ENCODE results near the gene PCGF5. TPM values are rescaled to one million over a fixed set of nuclear protein-coding genes. Genes with fewer than 3 reads are reported as not detected.

Gene PCGF5
- total and polyA plus RNA-seq, 11 donors = 54.2 to 90.7 (median 85.6) TPM

DNA sequence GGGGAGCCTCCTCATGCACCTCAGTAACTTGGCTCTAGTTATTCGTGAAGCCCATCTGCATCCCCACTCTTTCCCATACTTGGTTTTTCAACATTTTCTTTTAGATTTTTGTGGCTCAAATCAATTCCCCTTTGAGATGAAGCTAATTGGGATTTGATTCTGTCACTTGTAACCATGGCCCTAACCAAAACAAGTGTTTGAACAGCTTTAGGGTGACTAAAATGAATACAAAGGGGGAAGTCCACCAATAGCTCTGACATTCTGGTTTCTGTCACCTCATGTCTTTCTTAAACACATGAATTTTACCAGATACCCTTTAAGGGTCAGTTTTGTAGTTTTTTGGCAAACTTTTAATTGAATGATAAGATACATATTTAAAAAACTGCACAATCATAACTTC lies 87.0 kb downstream of the PCGF5 start:
- DNase-seq (no peak), ATAC-seq (no peak)
- peaks cover 0 to 3% (median 0%) of the 10 kb centered on the region in 12 donors for H3K4me1 ChIP-seq
- H3K9me3 ChIP-seq = no peaks in the 10 kb centered on the region
- peaks cover 0 to 13% (median 0%) of the 10 kb centered on the region in 9 donors for H3K27me3 ChIP-seq
- no peak overlapping the region for H3K27ac ChIP-seq
- no peak for TF ChIP-seq POLR2A (IDR thresholded peaks at IDR 0.05)
- TF ChIP-seq, protein P1, sequence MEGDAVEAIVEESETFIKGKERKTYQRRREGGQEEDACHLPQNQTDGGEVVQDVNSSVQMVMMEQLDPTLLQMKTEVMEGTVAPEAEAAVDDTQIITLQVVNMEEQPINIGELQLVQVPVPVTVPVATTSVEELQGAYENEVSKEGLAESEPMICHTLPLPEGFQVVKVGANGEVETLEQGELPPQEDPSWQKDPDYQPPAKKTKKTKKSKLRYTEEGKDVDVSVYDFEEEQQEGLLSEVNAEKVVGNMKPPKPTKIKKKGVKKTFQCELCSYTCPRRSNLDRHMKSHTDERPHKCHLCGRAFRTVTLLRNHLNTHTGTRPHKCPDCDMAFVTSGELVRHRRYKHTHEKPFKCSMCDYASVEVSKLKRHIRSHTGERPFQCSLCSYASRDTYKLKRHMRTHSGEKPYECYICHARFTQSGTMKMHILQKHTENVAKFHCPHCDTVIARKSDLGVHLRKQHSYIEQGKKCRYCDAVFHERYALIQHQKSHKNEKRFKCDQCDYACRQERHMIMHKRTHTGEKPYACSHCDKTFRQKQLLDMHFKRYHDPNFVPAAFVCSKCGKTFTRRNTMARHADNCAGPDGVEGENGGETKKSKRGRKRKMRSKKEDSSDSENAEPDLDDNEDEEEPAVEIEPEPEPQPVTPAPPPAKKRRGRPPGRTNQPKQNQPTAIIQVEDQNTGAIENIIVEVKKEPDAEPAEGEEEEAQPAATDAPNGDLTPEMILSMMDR (IDR thresholded peaks at IDR 0.05) = no peak
- intact Hi-C loops (cut with DNase I) = no loop called here
- H3K36me3 ChIP-seq = no peaks in the 10 kb centered on the region
- WGBS, 4 donors = 84 to 100% (median 96%) methylated on average over 1 of the region's 1 CpG
- no peak overlapping the region for H3K4me3 ChIP-seq

DNA sequence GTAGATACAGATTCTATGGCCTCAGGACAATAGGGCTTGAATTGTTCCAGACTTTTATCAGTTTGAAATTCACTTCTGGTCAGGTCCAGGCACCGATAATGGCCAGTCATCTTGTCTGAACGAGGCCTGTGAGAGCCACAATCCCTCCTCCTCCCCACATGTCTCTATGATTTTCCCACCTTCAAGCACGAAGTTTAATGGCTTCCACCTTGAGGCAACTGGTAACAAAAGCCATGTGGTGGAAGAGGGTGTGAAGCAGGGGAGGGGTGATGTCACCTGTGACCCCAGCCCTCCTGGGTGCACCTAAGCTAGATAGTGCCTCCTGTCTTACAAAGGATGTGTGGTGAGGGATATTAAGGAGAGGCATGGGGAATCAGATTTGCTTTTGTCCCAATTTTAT lies 89.2 kb downstream of the PCGF5 start:
- Histone ChIP-seq H3K9me3 (no peaks in the 10 kb centered on the region), H3K4me3 (no peak overlapping the region), H3K27me3 (peaks cover 0 to 13% (median 0%) of the 10 kb centered on the region in 9 donors), H3K27ac (no peak overlapping the region), H3K36me3 (no peaks in the 10 kb centered on the region), H3K4me1 (no peaks in the 10 kb centered on the region)
- intact Hi-C loops (cut with DNase I) = no loop called here
- no peak for ATAC-seq
- DNase-seq = no peak
- no peak for TF ChIP-seq POLR2A (IDR thresholded peaks at IDR 0.05)
- TF ChIP-seq, protein P1 (IDR thresholded peaks at IDR 0.05) = no peak
- WGBS, 4 donors = 81 to 90% (median 84%) methylated on average over 3 of the region's 3 CpGs

DNA sequence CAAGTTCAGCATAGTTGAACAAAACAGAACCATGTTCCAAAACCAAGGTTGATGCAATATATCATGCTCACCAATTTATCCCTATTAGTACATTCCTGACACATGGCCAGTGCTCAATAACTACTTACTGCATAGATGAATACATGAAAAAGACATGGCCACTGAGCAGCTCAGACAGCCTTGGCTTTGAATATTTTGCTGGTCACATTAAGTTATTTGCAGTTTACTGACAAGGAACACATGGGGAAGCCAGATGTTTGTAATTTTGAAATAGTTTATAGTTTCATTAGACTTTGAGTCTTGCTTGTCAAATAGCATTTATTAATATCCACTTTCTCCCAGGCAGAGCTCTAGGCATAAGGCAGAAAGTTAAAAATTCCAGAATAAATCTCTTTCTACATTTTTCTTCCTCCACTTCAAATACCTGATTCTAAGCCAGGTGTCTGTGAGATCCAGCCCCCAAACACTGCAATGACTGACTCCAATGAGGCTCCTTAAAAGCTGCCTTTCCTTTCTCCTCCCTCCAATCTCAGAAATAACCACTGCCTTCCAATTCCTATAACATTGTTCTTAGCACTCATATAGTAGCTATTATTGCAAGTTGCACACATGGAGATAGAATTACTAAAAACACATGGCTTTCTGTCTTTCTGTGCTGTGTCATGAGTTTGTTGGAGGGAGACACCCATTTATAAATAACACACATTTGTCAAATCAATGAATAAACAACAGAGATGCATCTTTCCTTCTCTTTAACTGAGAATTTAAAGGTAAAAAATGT lies 91.3 kb downstream of the PCGF5 start:
- H3K36me3 ChIP-seq = no peaks in the 10 kb centered on the region
- H3K9me3 ChIP-seq = no peaks in the 10 kb centered on the region
- H3K4me1 ChIP-seq = no peaks in the 10 kb centered on the region
- H3K27ac ChIP-seq = no peak overlapping the region
- peaks cover 0 to 13% (median 0%) of the 10 kb centered on the region in 9 donors for H3K27me3 ChIP-seq
- intact Hi-C loops (cut with DNase I) = no loop called here
- DNase-seq (no peak), ATAC-seq (no peak)
- TF ChIP-seq POLR2A (IDR thresholded peaks at IDR 0.05) = no peak
- TF ChIP-seq, protein P1 (IDR thresholded peaks at IDR 0.05) = no peak
- no peak overlapping the region for H3K4me3 ChIP-seq

DNA sequence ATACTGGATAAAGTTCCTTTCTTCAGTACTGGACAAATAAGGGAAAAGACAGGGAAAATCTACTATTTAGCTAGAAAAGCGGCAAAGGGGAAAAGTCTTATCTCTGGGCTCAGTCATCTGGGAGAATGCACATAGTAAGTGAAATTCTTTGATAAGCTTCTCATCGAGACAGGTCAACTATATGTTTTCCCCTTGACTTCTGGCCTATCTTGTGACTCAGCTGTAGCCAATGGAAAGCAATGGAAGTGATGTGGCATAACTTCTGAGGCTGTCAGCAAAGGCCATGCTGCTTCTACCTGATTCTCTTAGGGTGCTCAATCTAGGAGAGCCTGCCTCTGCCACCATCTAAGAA lies 91.9 kb downstream of the PCGF5 start:
- Histone ChIP-seq H3K4me1 (no peaks in the 10 kb centered on the region), H3K36me3 (no peaks in the 10 kb centered on the region), H3K4me3 (no peak overlapping the region), H3K27ac (no peak overlapping the region), H3K9me3 (no peaks in the 10 kb centered on the region), H3K27me3 (peaks cover 0 to 13% (median 0%) of the 10 kb centered on the region in 9 donors)
- DNase-seq (no peak), ATAC-seq (no peak)
- intact Hi-C loops (cut with DNase I) = no loop called here
- 72 to 78% (median 73%) methylated on average over 2 of the region's 2 CpGs for WGBS, 4 donors
- TF ChIP-seq, protein P1 (IDR thresholded peaks at IDR 0.05) = no peak
- no peak for TF ChIP-seq POLR2A (IDR thresholded peaks at IDR 0.05)

Data from heart left ventricle (tissue), 16 donors.